Mesenteric fat pad (tissue), 1 donor: Measurements from ENCODE around the gene KBTBD13. TPM values are rescaled to one million over a fixed set of nuclear protein-coding genes. Genes with fewer than 3 reads are reported as not detected.

Experiments
- DNase-seq: peaks from one replicate; pipeline ENCODE4 v3.0.0-alpha.2; 2020; ENCODE audit warnings: low spot score
- total RNA-seq: library from RNA; stranded (reverse); fragmentation: NEBNext Ultra II Directional; extraction: Animal tissue kit (Norgen Biotek cat#: 25700); gene quantifications from one replicate; pipeline ENCODE4 v1.2.1, GENCODE V29; 2021
- donor health status: DM: yes; HTN: yes; CAD: no.

The KBTBD13 gene
- total RNA-seq, 1 donor from 2014 or later, result not detected

GRCh38 chr15:65051266-65051665 is 25.3 kb upstream of the KBTBD13 start:
- DNase-seq, result no peak

GRCh38 chr15:65052956-65053355 is 23.6 kb upstream of the KBTBD13 start:
- no peak for DNase-seq

GRCh38 chr15:65054333-65055200 is 22.0 kb upstream of the KBTBD13 start:
- no peak for DNase-seq

GRCh38 chr15:65055201-65055870 is 21.2 kb upstream of the KBTBD13 start:
- no peak for DNase-seq

- DNase-seq, result no peak
Measured at GRCh38 chr15:65056106-65056505, 20.4 kb upstream of the KBTBD13 start.

GRCh38 chr15:65056868-65057548 is 19.5 kb upstream of the KBTBD13 start:
- no peak for DNase-seq

GRCh38 chr15:65057549-65057940 is 19.0 kb upstream of the KBTBD13 start:
- no peak for DNase-seq

- DNase-seq, result no peak
Measured at GRCh38 chr15:65058394-65059368, 17.9 kb upstream of the KBTBD13 start.

- DNase-seq, result no peak
Measured at GRCh38 chr15:65059369-65059750, 17.2 kb upstream of the KBTBD13 start.

GRCh38 chr15:65059931-65060596 is 16.5 kb upstream of the KBTBD13 start:
- no peak for DNase-seq

GRCh38 chr15:65060641-65061397 is 15.7 kb upstream of the KBTBD13 start:
- no peak for DNase-seq

GRCh38 chr15:65062061-65062460 is 14.5 kb upstream of the KBTBD13 start:
- DNase-seq, result no peak

GRCh38 chr15:65062726-65063125 is 13.8 kb upstream of the KBTBD13 start:
- DNase-seq, result no peak

- DNase-seq, result no peak
Measured at GRCh38 chr15:65066001-65066634, 10.4 kb upstream of the KBTBD13 start.

GRCh38 chr15:65066635-65067316 is 9.8 kb upstream of the KBTBD13 start:
- no peak for DNase-seq

- DNase-seq, result no peak
Measured at GRCh38 chr15:65067317-65067644, 9.3 kb upstream of the KBTBD13 start.

- DNase-seq, result no peak
Measured at GRCh38 chr15:65067645-65068402, 8.7 kb upstream of the KBTBD13 start, which contains the start of gene RASL12. TSS of gene RASL12 (minus strand) at chr15:65067991. CDS start at chr15:65067835, 156 bp downstream.

- DNase-seq, result no peak
Measured at GRCh38 chr15:65068403-65068788, 8.2 kb upstream of the KBTBD13 start.
